OCI-LY3 (cell line): ENCODE measurements around the gene LIN7C.

Experiments
- CTCF ChIP-seq: fragments of 200-600, 300-600 bp; sonication (generic); IDR thresholded peaks from 2 replicates; pipeline ENCODE4 v1.5.1; 2014; ENCODE audit warnings: antibody characterized with exemption, low read length, low read depth
- EZH2phosphoT487 ChIP-seq: fragments of 200-600 bp; shearing (Covaris generic); IDR thresholded peaks from 2 replicates; pipeline ENCODE4 v1.6.1; 2018; ENCODE audit warnings: antibody characterized with exemption, mixed run types, low read depth

- TF ChIP-seq CTCF (no peak), EZH2phosphoT487 (no peak)
Measured at GRCh38 chr11:27545946-27546345, 39.4 kb upstream of the LIN7C start.
